ENCODE measurements around the gene VPS50. TPM values are rescaled to one million over a fixed set of nuclear protein-coding genes. Genes with fewer than 3 reads are reported as not detected.

VPS50 gene
- total and polyA plus RNA-seq, 2 donors (not counting 3 experiments of a cell fraction or from before 2014, with no cell fraction given): 6.6 to 25.6 TPM

GRCh38 chr7:93284908-93285307 lies 52.7 kb downstream of the VPS50 start:
- no peaks in the 10 kb centered on the region for H3K9me3 ChIP-seq (replicated peaks; ENCODE audit: control insufficient read depth, insufficient read depth, low read length)
- no peaks in the 10 kb centered on the region for H3K79me2 ChIP-seq (ENCODE audit: control insufficient read depth, insufficient read depth, low read length)
- FAIRE-seq (no peak), DNase-seq (ENCODE audit: low read depth, low spot score) (no peak)
- TF ChIP-seq CTCF (IDR thresholded peaks at IDR 0.05; ENCODE audit: extremely low read depth in 1 of 2, insufficient read depth in 1 of 2, low read depth in 1 of 2, low read length in 2 of 2) (no peak), POLR2AphosphoS5 (IDR thresholded peaks at IDR 0.05; ENCODE audit: insufficient read depth, low read depth, low read length) (no peak), MAX (IDR thresholded peaks at IDR 0.05; ENCODE audit: insufficient read depth, insufficient read length) (no peak), FOS (IDR thresholded peaks at IDR 0.05; ENCODE audit: borderline replicate concordance, insufficient read depth, low read length) (no peak), MYC (IDR thresholded peaks at IDR 0.05; ENCODE audit: low read depth, low read length) (no peak), GATA2 (IDR thresholded peaks at IDR 0.05; ENCODE audit: insufficient read depth, insufficient read length, low read depth, low read length) (no peak), POLR2A (IDR thresholded peaks at IDR 0.05; ENCODE audit: low read depth, low read length) (no peak), JUN (IDR thresholded peaks at IDR 0.05; ENCODE audit: borderline replicate concordance, insufficient read depth, insufficient read length, low read depth) (no peak), EZH2 (IDR thresholded peaks at IDR 0.05; ENCODE audit: borderline replicate concordance, low read depth, low read length, severe bottlenecking) (no peak)
- BruUV-seq (replicated peaks): no TSS peak
- H3K27me3 ChIP-seq (ENCODE audit: control insufficient read depth in 2 of 2, insufficient read depth in 2 of 2, low read length in 2 of 2): no peaks in the 10 kb centered on the region
- dilution Hi-C loops (cut with MboI; ENCODE audit: extremely low pct_ligation_motif_present, low sequenced_read_pairs) (no loop called here), intact Hi-C loops (cut with micrococcal nuclease) (no loop called here)
- CTCF ChIA-PET: no interaction called here
- H3K4me3 ChIP-seq (replicated peaks in 1 of 3; ENCODE audit: insufficient read depth in 1 of 3, low read depth in 1 of 3, low read length in 3 of 3): no peak overlapping the region
- no peaks in the 10 kb centered on the region for H3K9me1 ChIP-seq (replicated peaks; ENCODE audit: control insufficient read depth, extremely low read depth, insufficient read depth, low read length)
- H3K36me3 ChIP-seq (ENCODE audit: control insufficient read depth in 2 of 2, extremely low read depth in 1 of 2, insufficient read depth in 2 of 2, low read length in 2 of 2): no peaks in the 10 kb centered on the region
- H3K27ac ChIP-seq (ENCODE audit: insufficient read depth, low read depth, low read length): no peak overlapping the region
- H2AFZ ChIP-seq (ENCODE audit: low read depth, low read length): no peak overlapping the region
- no peaks in the 10 kb centered on the region for H4K20me1 ChIP-seq (replicated peaks; ENCODE audit: control insufficient read depth, extremely low read depth, insufficient read depth, low read length)
- no peak overlapping the region for H3K4me2 ChIP-seq (ENCODE audit: insufficient read depth, low read length)
- POLR2A ChIA-PET: no interaction called here
- no peak overlapping the region for H3K9ac ChIP-seq (replicated peaks; ENCODE audit: extremely low read depth, insufficient read depth, low read length)
- H3K4me1 ChIP-seq (ENCODE audit: control insufficient read depth, extremely low read depth, insufficient read depth, low read length): peaks cover 5% of the 10 kb centered on the region
